Nephron progenitor cell (in vitro differentiated cells): ENCODE data around the gene POU5F1.
"Not testable (repeated sequence)": the region's sequence is repeated elsewhere in the genome, so short reads cannot be mapped to it uniquely, and the experiment has no call there.

Experiments used
- DNase-seq: peaks from one replicate; pipeline ENCODE4 v3.0.0; 2021
- H3K27ac Mint-ChIP-seq: 2 replicates; pipeline ENCODE4 v1.8.0; 2021; ENCODE audit warnings: mild to moderate bottlenecking, moderate library complexity, mixed read lengths
- H3K27me3 Mint-ChIP-seq: 2 replicates; pipeline ENCODE4 v1.8.0; 2021; ENCODE audit warnings: mild to moderate bottlenecking, low read depth, mixed read lengths; ENCODE audit not compliant: poor library complexity
- H3K36me3 Mint-ChIP-seq: 2 replicates; pipeline ENCODE4 v1.8.0; 2021; ENCODE audit warnings: low read depth, mixed read lengths
- H3K4me1 Mint-ChIP-seq: 2 replicates; pipeline ENCODE4 v1.8.0; 2021; ENCODE audit warnings: mixed read lengths
- H3K4me3 Mint-ChIP-seq: 2 replicates; pipeline ENCODE4 v1.8.0; 2021; ENCODE audit warnings: mild to moderate bottlenecking, moderate library complexity, mixed read lengths
- H3K9me3 Mint-ChIP-seq: 2 replicates; pipeline ENCODE4 v1.8.0; 2021; ENCODE audit warnings: mild to moderate bottlenecking, moderate library complexity, mixed read lengths
- CTCF ChIP-seq: fragments of 200-600 bp; sonication (generic); IDR thresholded peaks from 2 replicates; pipeline ENCODE4 v1.5.0; 2021; ENCODE audit warnings: antibody characterized with exemption

Gene POU5F1

GRCh38 chr6:31193206-31193605 lies 22.7 kb upstream of the POU5F1 start:
- no peak for DNase-seq
- no peak for TF ChIP-seq CTCF
- Mint-ChIP-seq H3K36me3 (peaks cover 5% of the 10 kb centered on the region), H3K27me3 (peaks cover 15% of the 10 kb centered on the region), H3K4me1 (peaks cover 11% of the 10 kb centered on the region), H3K9me3 (peaks cover 9% of the 10 kb centered on the region), H3K27ac (peak overlapping the region; percentile 83), H3K4me3 (no peak overlapping the region)

- not testable (repeated sequence) for H3K36me3 Mint-ChIP-seq, H3K4me3 Mint-ChIP-seq, H3K9me3 Mint-ChIP-seq, H3K27ac Mint-ChIP-seq
- H3K4me1 Mint-ChIP-seq, result peaks cover 11% of the 10 kb centered on the region
- peaks cover 15% of the 10 kb centered on the region for H3K27me3 Mint-ChIP-seq
- peak; percentile 58 for TF ChIP-seq CTCF
- DNase-seq, result peak; percentile 58
Measured at GRCh38 chr6:31192431-31193105, 22.1 kb upstream of the POU5F1 start.

GRCh38 chr6:31190488-31190887 lies 20.0 kb upstream of the POU5F1 start:
- Mint-ChIP-seq H3K4me1 (peaks cover 12% of the 10 kb centered on the region), H3K4me3 (no peak overlapping the region), H3K9me3 (no peaks in the 10 kb centered on the region), H3K27me3 (peaks cover 16% of the 10 kb centered on the region), H3K27ac (no peak overlapping the region), H3K36me3 (no peaks in the 10 kb centered on the region)
- DNase-seq, result no peak
- no peak for TF ChIP-seq CTCF

GRCh38 chr6:31189223-31189622 lies 18.7 kb upstream of the POU5F1 start:
- not testable (repeated sequence) for DNase-seq, H3K9me3 Mint-ChIP-seq, H3K27ac Mint-ChIP-seq, H3K36me3 Mint-ChIP-seq, H3K4me3 Mint-ChIP-seq
- peaks cover 13% of the 10 kb centered on the region for H3K4me1 Mint-ChIP-seq
- H3K27me3 Mint-ChIP-seq, result peaks cover 12% of the 10 kb centered on the region

- H3K9me3 Mint-ChIP-seq, result no peaks in the 10 kb centered on the region
- H3K4me1 Mint-ChIP-seq, result peaks cover 17% of the 10 kb centered on the region
- H3K36me3 Mint-ChIP-seq, result no peaks in the 10 kb centered on the region
- no peak overlapping the region for H3K4me3 Mint-ChIP-seq
- peaks cover 16% of the 10 kb centered on the region for H3K27me3 Mint-ChIP-seq
- no peak overlapping the region for H3K27ac Mint-ChIP-seq
- no peak for TF ChIP-seq CTCF
- no peak for DNase-seq
Measured at GRCh38 chr6:31187780-31188194, 17.3 kb upstream of the POU5F1 start.

GRCh38 chr6:31186052-31186734 lies 15.7 kb upstream of the POU5F1 start:
- no peak for DNase-seq
- Mint-ChIP-seq H3K9me3 (no peaks in the 10 kb centered on the region), H3K27ac (peak overlapping the region; percentile 64), H3K4me1 (peaks cover 17% of the 10 kb centered on the region), H3K36me3 (no peaks in the 10 kb centered on the region), H3K27me3 (peaks cover 16% of the 10 kb centered on the region), H3K4me3 (no peak overlapping the region)
- no peak for TF ChIP-seq CTCF

GRCh38 chr6:31185695-31186051 lies 15.2 kb upstream of the POU5F1 start:
- peaks cover 17% of the 10 kb centered on the region for H3K4me1 Mint-ChIP-seq
- not testable (repeated sequence) for H3K4me3 Mint-ChIP-seq, H3K27ac Mint-ChIP-seq, H3K36me3 Mint-ChIP-seq, H3K9me3 Mint-ChIP-seq, DNase-seq
- peaks cover 16% of the 10 kb centered on the region for H3K27me3 Mint-ChIP-seq

GRCh38 chr6:31183859-31184258 lies 13.4 kb upstream of the POU5F1 start:
- not testable (repeated sequence) for H3K27me3 Mint-ChIP-seq, H3K27ac Mint-ChIP-seq, DNase-seq, H3K36me3 Mint-ChIP-seq, H3K4me3 Mint-ChIP-seq, H3K9me3 Mint-ChIP-seq
- H3K4me1 Mint-ChIP-seq, result peaks cover 23% of the 10 kb centered on the region

- not testable (repeated sequence) for DNase-seq
Measured at GRCh38 chr6:31183287-31183686, 12.8 kb upstream of the POU5F1 start.

More at GRCh38 chr6:31183287-31183686, 12.8 kb upstream of the POU5F1 start:
- not testable (repeated sequence) for H3K36me3 Mint-ChIP-seq, H3K4me3 Mint-ChIP-seq, H3K27ac Mint-ChIP-seq, H3K27me3 Mint-ChIP-seq, H3K9me3 Mint-ChIP-seq
- H3K4me1 Mint-ChIP-seq, result peaks cover 28% of the 10 kb centered on the region
